Nephron progenitor cell (in vitro differentiated cells): ENCODE results near the gene FRMD4A.
A peak's percentile ranks its signal among the peaks of the same experiment; 100 is the strongest.

ENCODE experiments used
- DNase-seq: peaks from one replicate; pipeline ENCODE4 v3.0.0; 2021
- H3K27ac Mint-ChIP-seq: 2 replicates; pipeline ENCODE4 v1.8.0; 2021; ENCODE audit warnings: mild to moderate bottlenecking, moderate library complexity, mixed read lengths
- H3K27me3 Mint-ChIP-seq: 2 replicates; pipeline ENCODE4 v1.8.0; 2021; ENCODE audit warnings: mild to moderate bottlenecking, low read depth, mixed read lengths; ENCODE audit not compliant: poor library complexity
- H3K36me3 Mint-ChIP-seq: 2 replicates; pipeline ENCODE4 v1.8.0; 2021; ENCODE audit warnings: low read depth, mixed read lengths
- H3K4me1 Mint-ChIP-seq: 2 replicates; pipeline ENCODE4 v1.8.0; 2021; ENCODE audit warnings: mixed read lengths
- H3K4me3 Mint-ChIP-seq: 2 replicates; pipeline ENCODE4 v1.8.0; 2021; ENCODE audit warnings: mild to moderate bottlenecking, moderate library complexity, mixed read lengths
- H3K9me3 Mint-ChIP-seq: 2 replicates; pipeline ENCODE4 v1.8.0; 2021; ENCODE audit warnings: mild to moderate bottlenecking, moderate library complexity, mixed read lengths
- TF ChIP-seq, protein P1 (sequence below): fragments of 200-600 bp; sonication (generic); IDR thresholded peaks from 2 replicates; pipeline ENCODE4 v1.5.0; 2021; ENCODE audit warnings: antibody characterized with exemption

FRMD4A gene

GRCh38 chr10:13820119-13820963, 510.4 kb downstream of the FRMD4A start:
- Mint-ChIP-seq H3K27me3 (peaks cover 20% of the 10 kb centered on the region), H3K9me3 (peaks cover 34% of the 10 kb centered on the region), H3K27ac (peak overlapping the region; percentile 87), H3K4me3 (no peak overlapping the region), H3K36me3 (peaks cover 37% of the 10 kb centered on the region), H3K4me1 (peaks cover 41% of the 10 kb centered on the region)
- TF ChIP-seq, protein P1, sequence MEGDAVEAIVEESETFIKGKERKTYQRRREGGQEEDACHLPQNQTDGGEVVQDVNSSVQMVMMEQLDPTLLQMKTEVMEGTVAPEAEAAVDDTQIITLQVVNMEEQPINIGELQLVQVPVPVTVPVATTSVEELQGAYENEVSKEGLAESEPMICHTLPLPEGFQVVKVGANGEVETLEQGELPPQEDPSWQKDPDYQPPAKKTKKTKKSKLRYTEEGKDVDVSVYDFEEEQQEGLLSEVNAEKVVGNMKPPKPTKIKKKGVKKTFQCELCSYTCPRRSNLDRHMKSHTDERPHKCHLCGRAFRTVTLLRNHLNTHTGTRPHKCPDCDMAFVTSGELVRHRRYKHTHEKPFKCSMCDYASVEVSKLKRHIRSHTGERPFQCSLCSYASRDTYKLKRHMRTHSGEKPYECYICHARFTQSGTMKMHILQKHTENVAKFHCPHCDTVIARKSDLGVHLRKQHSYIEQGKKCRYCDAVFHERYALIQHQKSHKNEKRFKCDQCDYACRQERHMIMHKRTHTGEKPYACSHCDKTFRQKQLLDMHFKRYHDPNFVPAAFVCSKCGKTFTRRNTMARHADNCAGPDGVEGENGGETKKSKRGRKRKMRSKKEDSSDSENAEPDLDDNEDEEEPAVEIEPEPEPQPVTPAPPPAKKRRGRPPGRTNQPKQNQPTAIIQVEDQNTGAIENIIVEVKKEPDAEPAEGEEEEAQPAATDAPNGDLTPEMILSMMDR, result no peak
- no peak for DNase-seq

GRCh38 chr10:13816195-13816925, 514.4 kb downstream of the FRMD4A start:
- Mint-ChIP-seq H3K36me3 (peaks cover 62% of the 10 kb centered on the region), H3K4me3 (no peak overlapping the region), H3K4me1 (peaks cover 21% of the 10 kb centered on the region), H3K9me3 (peaks cover 43% of the 10 kb centered on the region), H3K27me3 (peaks cover 9% of the 10 kb centered on the region), H3K27ac (no peak overlapping the region)
- TF ChIP-seq, protein P1, result no peak
- no peak for DNase-seq

- TF ChIP-seq, protein P1, result no peak
- Mint-ChIP-seq H3K4me1 (peaks cover 16% of the 10 kb centered on the region), H3K27ac (no peak overlapping the region), H3K36me3 (peaks cover 62% of the 10 kb centered on the region), H3K27me3 (peaks cover 5% of the 10 kb centered on the region), H3K4me3 (no peak overlapping the region), H3K9me3 (peaks cover 43% of the 10 kb centered on the region)
- no peak for DNase-seq
Measured at GRCh38 chr10:13815756-13816155, 515.0 kb downstream of the FRMD4A start.

DNA sequence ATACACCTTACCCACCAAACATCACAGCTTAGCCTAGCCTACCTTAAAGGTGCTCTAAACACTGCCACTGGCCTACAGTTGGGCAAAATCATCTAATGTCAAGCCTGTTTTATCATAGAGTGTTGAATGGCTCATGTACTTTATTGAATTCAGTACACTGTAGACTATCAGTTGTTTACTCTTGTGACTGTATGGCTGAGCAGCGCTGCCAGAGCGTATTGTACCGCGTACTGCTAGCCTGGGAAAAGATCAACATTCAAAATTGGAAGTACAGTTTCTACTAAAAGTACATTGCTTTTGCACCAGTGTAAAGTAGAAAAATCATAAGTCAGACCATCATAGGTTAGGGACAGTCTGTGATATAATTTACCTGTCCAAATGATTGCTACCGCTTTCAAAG, 517.2 kb downstream of the FRMD4A start:
- no peak overlapping the region for H3K4me3 Mint-ChIP-seq
- TF ChIP-seq, protein P1, result no peak
- peaks cover 61% of the 10 kb centered on the region for H3K36me3 Mint-ChIP-seq
- DNase-seq, result no peak
- H3K9me3 Mint-ChIP-seq, result peaks cover 39% of the 10 kb centered on the region
- H3K27ac Mint-ChIP-seq, result no peak overlapping the region
- no peaks in the 10 kb centered on the region for H3K27me3 Mint-ChIP-seq
- peaks cover 20% of the 10 kb centered on the region for H3K4me1 Mint-ChIP-seq

GRCh38 chr10:13812804-13813203, 517.9 kb downstream of the FRMD4A start:
- Mint-ChIP-seq H3K27ac (no peak overlapping the region), H3K27me3 (no peaks in the 10 kb centered on the region), H3K4me1 (peaks cover 22% of the 10 kb centered on the region), H3K36me3 (peaks cover 56% of the 10 kb centered on the region), H3K9me3 (peaks cover 33% of the 10 kb centered on the region), H3K4me3 (no peak overlapping the region)
- TF ChIP-seq, protein P1, result no peak
- DNase-seq, result no peak
